Activated CD4-positive, alpha-beta T cell treated with anti-CD3 and anti-CD28 coated beads for 24 hours (primary cell): ENCODE measurements around the gene RIIAD1.
"Not testable (repeated sequence)": the region's sequence is repeated elsewhere in the genome, so short reads cannot be mapped to it uniquely, and the experiment has no call there.

Experiments used
- DNase-seq, 2 donors: peaks; one replicate each; pipeline ENCODE4 v3.0.0-alpha.2; 2020; ENCODE audit warnings: low read depth in 2 of 2

The RIIAD1 gene

DNA sequence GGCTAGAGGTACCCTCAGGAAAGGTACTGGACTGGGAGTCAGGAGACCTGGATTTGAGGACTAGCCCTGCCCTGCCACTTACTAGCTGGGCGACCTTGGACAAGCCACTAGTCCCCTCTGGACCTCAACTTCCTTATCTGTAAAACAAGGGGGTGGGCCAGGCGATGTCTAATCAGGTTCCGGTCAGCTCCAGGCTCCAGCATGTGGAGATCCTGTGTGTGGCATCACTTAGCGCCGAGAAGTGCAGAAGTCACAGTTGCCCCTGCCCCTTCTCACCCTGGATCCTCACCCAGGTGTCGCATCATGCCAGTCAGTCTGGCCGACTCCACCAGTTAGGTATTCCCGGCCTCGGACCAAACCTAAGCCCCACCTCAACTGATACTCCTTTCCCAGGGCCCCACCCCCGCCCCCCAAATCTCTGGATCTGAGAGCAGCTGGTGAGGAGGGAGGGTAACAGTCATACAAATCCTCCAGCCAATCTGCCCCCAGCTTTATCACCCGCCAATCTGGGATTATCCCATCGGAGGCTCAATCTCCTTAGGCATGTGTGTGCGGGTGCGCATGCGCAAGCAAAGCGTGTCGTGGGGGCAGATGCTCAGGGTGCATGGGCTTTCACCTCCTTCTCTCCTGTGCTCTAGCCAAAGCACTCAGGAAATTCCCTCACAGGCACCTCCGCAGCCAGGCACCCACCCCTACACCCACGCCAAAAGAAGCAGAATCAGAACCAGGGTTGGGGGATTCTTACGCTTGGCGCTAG lies 10.1 kb upstream of the RIIAD1 start:
- no peak for DNase-seq

DNA sequence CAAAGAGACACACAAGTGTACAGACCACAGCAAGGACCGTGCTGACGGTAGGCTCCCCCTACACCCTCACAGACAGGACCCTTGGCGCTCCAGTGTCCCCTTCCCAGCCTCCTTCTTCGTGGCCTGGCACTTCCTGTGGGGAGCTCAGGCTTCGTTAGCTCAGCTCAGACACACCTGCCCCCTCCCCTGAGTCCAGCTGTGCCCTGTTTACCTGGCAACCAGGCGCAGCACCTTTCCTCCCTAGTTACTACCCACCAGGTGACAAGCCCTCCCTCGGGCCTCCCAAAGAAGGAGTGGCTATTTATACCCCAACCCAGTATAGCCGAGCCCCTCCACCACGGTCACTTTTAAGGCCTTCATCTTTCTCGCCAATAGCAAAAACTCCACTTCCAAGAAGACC lies 9.4 kb upstream of the RIIAD1 start:
- DNase-seq = no peak

DNA sequence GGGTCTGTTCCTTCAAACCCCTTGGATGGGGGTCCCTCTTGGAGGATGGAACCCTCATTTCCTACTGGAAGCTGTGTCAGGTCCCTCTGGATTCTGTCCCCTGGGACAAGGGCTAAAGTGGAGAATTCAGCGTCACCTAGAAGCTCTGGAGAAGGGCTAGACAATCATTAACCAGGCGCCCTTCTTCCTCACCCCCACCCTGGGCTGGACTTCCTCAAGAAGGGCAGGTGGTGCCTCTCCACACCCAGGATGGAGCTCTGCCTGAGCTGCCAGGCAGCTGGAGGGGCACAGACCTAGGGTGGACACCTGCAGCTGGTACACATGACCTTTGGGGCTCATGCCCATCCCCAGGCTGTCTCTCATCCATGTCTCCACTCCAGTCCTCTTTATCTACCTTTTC lies 8.3 kb upstream of the RIIAD1 start:
- DNase-seq = no peak

DNA sequence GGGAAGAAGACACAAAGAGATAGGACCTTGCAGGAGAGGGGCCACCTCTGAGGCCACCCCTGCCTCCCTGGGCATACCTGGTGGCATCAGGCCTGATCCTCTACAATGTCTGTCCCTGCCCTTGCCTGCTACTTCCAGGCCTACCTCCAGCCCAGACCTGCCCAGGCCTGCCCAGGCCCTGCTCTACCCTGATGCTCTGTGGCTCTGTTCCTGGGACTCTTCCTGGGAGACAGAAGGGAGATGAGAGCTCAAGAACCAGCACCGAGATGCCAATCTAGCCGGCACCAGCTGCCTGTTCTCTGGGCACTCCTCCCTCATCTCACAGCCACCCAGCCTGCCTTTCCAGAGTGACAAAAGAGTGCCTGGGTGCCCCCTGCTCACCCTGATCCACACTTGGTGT lies 7.4 kb upstream of the RIIAD1 start:
- no peak for DNase-seq

DNA sequence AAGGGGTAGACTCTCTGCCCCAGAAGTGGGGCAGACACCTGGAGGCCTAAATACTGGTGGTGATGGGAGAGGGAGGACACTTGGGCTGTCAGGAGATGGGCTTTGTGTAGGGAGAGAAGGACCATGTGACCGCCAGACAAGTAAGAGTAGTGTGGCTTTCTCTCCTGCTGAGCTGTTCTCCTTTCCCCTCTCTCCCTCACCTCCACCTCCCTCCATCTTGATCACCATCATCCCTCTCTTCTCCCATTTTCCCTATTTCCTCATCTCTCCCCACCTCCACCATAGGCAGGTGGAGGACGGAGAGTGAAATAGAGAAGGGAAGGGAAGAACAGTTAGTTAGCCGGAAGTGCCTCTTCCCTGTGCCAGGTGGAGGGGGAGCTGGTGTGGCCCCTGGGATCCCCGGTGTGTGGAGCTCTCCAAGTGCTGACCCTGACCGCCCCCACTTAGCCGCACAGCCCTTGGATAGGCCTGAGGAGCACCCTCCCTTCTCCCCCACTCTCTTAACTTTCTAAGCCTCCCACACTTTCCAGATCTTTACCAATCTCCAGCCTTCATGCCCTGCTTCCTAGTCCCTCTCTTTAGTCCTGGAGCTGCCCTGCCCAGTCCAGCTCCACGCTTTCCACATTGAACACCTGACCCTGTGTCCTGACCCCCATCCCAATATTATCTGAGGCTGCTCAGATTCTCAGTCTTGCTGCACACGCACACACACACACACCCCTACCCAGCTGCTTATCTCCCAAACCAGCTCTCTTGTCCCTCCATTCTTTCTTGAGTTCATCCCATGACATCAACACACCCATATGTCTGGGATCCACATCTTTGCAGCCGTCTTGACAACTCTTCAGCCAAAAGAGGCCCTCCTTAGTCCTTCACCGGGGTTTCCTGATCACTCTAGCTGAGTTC lies 6.2 kb upstream of the RIIAD1 start:
- no peak for DNase-seq

DNA sequence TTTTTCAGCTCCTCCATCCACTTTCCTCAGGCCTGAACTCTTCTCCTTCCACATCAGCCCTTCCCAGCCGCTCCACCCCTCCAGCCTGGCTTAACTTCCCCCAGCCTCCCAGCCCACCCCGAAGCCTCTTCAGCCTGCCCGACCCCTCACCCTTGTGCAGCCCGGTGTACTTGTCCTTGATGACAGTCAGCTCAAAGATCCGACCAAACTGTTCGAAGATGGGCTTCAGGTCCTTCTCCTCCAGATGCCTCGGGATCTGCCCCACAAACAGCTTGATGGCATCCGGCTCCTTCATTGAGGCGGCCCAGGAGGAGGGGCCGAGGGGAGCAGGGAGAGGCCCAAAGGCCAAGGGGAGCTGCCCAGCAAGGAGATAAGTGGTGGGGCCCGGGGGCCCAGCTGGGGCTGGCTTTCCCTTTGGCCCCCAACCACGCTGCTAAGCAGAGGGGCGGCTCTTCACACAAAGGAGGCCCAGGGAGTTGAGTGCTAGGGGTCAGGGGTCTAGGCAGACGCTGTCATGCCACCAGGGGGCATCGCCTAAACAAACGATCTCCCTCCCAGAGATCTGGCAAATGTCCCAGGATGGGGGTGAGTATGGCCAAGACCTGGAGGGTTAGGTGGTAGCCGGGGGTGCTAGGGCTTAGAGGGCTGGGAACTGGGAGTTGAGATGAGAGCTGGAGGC lies 5.5 kb upstream of the RIIAD1 start:
- DNase-seq = no peak

DNA sequence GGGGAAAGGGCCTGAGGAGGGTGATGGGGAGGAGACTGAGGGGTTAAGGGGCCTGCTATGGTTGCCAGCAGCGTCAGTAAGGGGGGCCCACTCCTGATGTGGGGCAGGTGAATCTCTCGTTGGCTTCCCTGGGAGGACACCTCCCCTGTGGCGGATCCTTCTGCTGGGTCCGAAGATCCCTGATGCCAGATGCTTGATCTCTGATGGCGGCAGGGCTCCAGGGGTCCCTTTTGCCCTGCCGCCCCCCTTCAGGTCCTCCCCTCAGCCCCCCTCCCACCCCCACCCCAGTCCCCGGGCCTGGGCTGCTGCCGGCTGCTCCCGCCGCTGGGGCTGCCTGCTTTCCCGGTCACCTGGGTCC lies 4.9 kb upstream of the RIIAD1 start:
- DNase-seq = no peak

DNA sequence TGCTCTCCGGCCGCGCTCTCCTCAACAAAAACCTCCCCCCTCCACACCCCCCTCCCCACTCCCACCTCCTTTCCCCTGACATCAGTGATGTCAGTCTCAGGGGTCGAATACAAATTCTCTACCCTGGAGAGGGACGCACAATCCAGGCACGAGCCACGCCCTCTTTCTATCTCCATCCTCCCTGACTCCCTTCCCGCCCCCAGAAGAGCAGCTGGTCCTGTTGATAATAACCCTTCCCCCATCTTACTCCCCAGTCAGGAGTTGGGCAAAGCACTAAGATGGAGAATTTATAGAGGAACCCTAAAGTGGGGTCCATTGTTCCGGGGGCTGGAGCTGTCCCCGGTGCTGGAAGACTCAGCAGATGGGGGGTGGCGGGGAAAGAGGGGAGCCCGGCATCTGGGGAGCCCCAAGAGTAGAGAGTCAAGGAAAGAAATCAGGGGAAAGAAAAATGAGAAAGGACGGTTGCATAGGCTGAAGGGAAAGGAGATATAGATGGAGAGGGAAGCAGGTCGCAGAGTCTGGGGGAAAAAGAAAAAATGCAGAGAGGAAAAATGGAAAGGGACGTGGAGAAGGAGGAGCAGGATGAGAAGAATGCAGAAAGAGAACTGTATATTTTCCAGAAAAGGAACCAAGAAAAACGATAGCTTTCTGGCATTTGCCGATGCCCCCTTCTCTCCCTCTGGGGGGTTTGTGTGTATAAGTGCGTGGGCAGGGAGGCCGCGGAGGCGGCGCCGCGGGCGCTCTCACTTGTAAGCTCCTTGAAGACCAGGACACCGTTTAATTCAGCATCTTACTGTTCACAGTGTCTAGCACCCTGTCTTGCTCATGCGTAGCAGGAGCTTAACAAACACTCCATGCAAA lies 4.3 kb upstream of the RIIAD1 start, which contains the start of gene CELF3:
Gene CELF3 (minus strand): TSS at position 33 of the 861 bp plus-strand sequence. CDS start 783 bp downstream, outside the sequence.
- DNase-seq = no peak

DNA sequence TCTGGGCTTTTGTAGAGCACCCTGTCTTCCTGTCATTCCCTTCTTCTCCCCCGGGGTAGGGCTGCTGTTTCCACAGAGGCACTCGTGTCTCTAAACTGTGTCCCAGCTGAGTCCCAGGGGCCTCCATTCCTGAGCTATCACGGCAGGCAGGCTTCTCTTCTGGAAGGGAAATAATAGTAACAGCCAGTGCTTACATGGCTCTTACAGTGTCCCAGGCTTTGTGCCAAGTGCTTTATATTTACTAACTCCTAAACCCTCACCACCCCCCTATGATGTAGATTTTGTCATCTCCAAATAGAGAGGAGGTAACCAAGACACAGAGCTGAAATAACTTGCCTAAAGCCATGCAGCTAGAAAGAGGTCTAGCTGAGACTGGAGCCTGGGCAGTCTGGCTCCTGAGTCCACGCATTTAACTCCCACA lies 3.3 kb upstream of the RIIAD1 start:
- no peak for DNase-seq

DNA sequence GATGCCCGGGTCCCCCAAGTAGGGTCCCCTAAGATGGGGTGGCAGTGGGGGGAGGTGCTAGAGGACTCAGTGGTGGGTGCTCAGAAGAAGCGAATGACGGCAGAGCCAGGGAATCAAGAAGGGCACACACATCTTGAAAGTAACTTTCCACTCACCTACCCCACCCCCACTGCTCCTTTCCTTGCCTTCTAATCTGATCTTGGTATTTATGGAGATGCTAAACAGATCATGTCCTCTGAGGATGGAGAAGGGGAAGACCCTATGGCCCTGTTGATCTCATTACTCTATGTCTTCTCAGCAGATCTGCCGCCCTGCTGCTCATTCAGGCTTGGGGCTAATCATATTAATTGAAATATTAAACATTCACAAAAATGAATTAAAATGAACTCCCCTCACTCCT lies 2.7 kb upstream of the RIIAD1 start:
- no peak for DNase-seq

DNA sequence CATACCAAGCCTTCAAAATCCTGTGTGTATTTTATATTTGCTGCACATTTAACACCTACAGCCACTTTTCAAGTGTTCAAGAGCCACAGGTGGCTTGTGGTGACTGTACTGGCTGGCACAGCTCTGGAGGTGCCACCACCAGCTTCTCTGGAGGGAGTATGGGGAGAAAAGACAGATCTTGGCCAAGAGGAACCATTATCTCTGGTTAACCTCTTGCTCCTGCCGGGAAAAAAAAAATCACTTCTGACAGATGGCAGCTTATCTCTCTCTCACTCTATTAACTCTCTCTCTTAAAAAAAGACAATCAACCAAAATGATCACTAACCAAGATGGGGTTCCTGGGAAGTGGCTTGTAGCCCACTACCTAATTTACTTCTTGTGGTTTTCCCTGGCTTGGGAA lies 1.2 kb upstream of the RIIAD1 start:
- DNase-seq = no peak

DNA sequence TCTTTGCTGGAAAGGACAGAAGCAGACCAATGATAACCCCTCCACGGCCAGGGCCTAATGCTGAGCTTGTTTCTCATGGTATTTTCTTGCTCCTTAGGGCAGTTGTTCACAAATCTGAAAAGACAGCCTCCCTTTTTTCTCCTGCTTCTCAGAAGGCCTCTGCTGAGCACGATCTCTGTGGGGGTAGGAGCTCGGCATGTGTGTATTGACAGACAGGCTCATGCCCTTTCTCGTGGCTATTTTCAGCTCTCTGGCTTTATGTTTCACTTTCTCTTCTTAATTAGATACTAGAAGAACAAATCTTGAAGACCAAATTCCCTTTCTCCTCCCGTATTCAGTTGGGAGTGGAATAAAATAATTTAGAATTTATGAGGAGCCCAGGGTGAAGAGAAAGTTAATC lies 768 bp upstream of the RIIAD1 start:
- no peak for DNase-seq

DNA sequence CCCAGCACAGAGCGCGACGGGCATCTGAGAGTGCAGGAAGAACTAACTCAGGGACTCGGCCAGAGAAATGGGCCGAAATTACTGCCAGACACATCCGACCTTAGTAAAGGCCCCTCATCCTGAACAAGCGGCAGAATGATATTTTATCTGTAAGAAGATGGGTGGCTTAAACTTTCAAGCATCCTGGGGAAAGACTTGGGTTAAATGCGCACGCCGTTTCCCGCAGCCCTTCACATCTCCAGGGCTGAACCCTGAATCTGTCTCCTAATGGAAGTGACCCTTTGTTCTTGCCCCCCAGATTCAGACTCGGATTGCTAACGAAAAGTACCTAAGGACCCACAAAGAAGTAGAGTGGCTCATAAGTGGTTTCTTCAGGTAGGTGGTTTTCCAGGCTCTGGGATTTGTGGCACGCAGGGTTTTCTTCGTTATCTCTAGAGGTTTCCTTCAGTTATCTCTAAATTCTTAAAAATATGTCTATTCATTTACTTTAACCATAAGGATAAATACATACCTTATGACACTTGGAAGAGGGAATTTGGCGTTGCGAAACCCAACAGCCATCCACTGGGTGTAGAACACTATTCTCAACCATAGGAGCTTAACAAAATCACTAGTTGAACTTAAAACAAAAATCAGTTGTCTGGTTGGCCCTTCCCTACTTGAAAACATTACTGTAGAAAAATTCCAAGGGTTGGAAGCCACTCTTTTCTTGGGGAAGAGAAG lies 627 bp downstream of the RIIAD1 start:
- DNase-seq = no peak

DNA sequence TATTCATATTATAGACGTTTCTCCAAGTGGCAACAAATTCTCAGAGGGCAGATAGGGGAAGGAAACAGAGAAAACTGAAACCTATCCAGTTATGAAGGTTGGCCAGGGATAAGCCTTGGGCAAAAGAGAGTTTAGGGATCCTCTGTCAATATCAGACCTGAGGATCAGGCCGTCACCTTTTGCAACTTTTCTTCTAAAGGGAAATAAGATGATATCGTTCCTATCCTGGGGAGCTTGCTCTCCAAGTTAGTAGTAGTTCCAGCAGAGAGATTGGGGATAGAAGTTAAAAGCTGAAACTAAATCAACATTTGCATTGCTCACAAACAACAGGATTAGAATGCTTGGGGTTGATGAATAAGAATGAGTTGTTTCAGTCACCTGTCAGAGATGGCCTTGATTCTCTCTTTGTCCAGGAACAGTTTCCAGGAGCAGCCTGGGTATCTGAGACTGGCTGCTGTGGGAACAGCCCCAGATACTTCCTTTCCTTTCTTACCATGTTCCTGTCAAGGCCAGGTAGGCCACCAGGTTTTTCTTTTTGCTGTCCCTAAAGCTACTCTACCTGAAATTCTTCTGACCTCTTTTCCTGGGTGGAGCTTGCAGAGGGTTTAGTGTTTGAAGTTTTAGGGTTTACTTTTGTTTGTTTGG lies 2.5 kb downstream of the RIIAD1 start:
- DNase-seq = no peak

DNA sequence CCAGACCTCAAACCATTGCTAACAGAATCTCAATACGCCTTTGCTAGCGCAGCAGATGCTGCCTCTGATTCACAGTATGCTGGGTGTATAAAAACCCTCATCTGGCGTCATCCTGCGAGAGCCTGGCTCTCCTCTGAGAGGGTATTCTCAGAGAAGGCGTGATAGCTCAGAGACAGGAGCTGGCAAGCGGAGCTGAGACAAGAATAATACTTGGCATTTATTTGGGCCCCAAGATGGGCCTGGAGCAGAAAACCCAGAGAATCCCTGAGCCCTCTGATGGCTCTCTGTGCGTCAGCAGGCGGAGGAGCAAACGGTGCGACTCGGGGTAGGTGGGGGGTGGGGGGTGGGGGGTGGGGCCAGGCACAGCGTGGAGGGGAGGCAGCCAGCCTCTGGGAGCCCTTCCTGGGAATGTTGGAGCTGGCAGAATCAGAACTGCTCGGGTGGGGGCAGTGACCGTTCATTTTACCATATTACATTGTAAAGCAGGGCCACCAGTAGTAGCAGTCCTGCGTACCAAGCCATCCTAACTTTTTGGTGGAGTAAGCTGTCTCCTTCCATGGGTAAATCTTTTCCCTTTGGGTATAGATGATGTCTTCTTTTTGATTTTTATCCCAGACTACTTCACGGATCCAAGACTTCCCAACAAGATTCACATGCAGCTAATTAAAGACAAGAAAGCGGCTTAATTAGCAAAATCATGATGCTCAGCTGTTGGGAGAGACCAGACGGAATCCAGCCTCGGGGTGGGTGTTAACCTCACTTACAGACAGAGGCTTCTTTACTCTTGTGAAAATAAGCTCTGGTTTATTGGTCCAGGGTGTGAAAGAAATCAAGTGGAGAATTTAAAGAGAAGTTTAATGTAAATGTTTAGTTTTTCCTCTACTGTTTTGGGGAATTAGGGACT lies 7.1 kb downstream of the RIIAD1 start:
- no peak for DNase-seq

DNA sequence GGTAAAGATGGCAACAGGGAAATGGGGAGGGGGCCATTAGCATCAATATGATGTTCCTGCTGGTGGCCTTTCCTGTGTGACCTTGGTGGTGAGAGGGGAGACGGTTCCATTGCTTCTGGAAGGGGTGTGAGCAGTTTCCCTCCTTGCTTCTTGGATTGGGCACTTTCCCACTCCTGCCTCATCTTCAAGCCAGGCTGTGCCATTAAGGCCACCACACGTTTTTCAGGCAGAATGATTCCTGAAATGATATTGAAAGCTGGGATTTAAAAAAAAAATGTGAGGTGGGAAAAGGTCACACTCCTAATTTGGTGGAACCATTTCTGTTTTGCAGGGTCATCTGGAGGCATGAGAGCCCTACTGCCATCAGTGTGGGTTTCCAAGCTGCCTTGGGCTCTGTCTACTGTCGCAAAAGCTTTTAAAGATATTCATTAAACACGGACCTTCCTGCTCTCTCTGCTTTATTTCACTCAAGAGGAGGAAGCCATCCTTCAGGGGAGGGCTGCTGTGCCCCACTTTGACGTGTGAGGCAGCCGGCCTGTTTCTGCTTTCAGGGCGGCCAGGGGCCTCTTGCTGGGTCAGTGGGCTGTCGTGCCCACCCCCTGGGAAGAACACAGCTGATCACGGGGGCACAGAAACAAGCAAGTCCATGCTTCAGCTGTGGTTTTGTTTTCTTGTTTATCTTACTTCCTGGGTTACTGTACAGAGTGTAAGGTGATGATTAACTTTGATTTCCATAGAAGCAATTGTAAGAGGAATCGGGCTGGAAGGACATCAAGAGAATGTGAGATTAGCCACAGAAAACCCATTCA lies 8.0 kb downstream of the RIIAD1 start:
- no peak for DNase-seq

DNA sequence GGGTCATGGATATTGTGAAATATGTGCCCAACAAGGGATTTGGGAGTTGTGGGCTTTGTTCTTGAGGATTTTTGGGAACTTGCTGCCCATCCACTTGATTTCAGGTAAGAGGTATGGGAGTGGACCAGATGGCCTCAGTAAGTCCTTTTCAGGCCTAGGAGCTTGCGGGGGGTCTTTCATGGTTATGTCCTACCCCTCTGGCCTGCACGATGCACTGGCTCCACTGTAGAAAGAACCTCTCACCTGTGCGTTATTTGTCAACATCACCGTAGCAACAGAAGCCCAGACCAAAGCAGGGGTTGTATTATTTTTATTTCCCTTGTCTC lies 8.6 kb downstream of the RIIAD1 start:
- no peak for DNase-seq

DNA sequence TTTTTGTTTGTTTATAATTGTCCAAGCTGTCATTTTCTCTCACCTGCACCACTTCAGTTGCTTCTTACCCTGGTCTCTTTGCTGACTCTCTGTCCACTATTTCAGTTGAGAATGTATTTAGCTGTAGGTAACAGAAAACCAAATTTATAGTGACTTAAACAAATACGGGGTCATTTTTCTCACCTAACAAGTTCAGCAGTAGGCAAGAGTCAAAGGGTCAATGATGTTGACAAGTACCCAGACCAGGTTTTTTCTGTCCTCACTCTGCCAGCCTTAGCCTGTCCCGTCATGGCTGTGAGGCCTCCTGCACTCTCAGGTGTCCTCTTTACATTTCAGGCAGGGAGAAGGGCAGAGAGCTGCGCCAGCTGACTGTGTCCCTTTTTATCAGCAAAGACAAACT lies 11.8 kb downstream of the RIIAD1 start:
- no peak for DNase-seq

DNA sequence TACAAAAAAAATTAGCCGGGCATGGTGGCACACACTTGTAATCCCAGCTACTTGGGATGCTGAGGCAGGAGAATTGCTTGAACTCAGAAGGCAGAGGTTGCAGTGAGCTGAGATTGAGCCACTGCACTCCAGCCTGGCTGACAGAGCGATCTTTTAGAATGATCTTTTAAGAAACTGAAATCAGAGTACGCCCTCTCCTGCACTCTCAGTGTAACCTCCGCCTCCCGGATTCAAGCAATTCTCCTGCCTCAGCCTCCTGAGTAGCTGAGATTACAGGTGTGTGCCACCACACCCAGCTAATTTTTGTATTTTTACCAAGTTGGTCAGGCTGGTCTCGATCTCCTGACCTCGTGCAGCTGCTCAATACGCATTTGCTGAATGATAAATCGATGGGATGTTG lies 12.7 kb downstream of the RIIAD1 start:
- not testable (repeated sequence) for DNase-seq
